Omental fat pad (tissue), 4 donors: Measurements from ENCODE around the gene TCF3. TPM values are rescaled to one million over a fixed set of nuclear protein-coding genes. Genes with fewer than 3 reads are reported as not detected.

ENCODE experiments used
- ATAC-seq: fragments of 150-250 bp; one replicate; pipeline ENCODE4 v1.9.1; 2016; ENCODE audit warnings: mild to moderate bottlenecking, moderate library complexity; ENCODE audit not compliant: low FRiP score
- DNase-seq: peaks from one replicate; pipeline ENCODE4 v3.0.0-alpha.2; 2019; ENCODE audit warnings: low spot score
- CTCF ChIP-seq, 3 donors: fragments of 450-650 bp; IDR thresholded peaks; one replicate each; pipeline ENCODE4 v1.5.1; 2016 to 2017; ENCODE audit warnings: antibody characterized with exemption in 3 of 3, mild to moderate bottlenecking in 3 of 3, moderate library complexity in 2 of 3
- small RNA-seq: library from RNA; depleted of rRNA; stranded (forward); fragments of <200 nt; gene quantifications from one replicate; pipeline ENCODE3, GENCODE V24; 2016
- total RNA-seq, 4 donors: library from RNA; depleted of rRNA; stranded (reverse); fragments of >200 nt; gene quantifications; one replicate each; pipeline ENCODE4 v1.1.0, GENCODE V29; 2016

Gene TCF3
- total RNA-seq, 4 donors from 2014 or later = 24.2 to 46.6 (median 40.4) TPM

GRCh38 chr19:1567848-1568227, 84.6 kb downstream of the TCF3 start:
- TF ChIP-seq CTCF (IDR thresholded peaks at IDR 0.05) = no peak
- ATAC-seq (peak; percentile 1), DNase-seq (no peak)

- DNase-seq = no peak
- ATAC-seq = no peak
- TF ChIP-seq CTCF (IDR thresholded peaks at IDR 0.05) = no peak
Observed at GRCh38 chr19:1567116-1567847, 85.1 kb downstream of the TCF3 start.

- TF ChIP-seq CTCF (IDR thresholded peaks at IDR 0.05) = no peak
- ATAC-seq (peak; percentile 70), DNase-seq (no peak)
Observed at GRCh38 chr19:1566392-1567115, 85.9 kb downstream of the TCF3 start.

- TF ChIP-seq CTCF (IDR thresholded peaks at IDR 0.05) = no peak
- ATAC-seq (no peak), DNase-seq (no peak)
Observed at GRCh38 chr19:1563251-1563650, 89.2 kb downstream of the TCF3 start.

- ATAC-seq = no peak
- DNase-seq = no peak
- TF ChIP-seq CTCF (IDR thresholded peaks at IDR 0.05) = no peak
Observed at GRCh38 chr19:1561236-1561842, 91.1 kb downstream of the TCF3 start.

GRCh38 chr19:1560286-1560882, 92.0 kb downstream of the TCF3 start:
- no peak for TF ChIP-seq CTCF (IDR thresholded peaks at IDR 0.05)
- no peak for ATAC-seq
- DNase-seq = no peak

Small RNA genes lying within 50 kb of the gene (small RNA-seq; reads per million reads assigned to genes)
- gene AC005943.2 = not detected
- gene RN7SL477P = not detected
- not detected for gene RNU6-1223P

Other genes starting within 250 kb of the TCF3 start
- gene DAZAP1, start 245.0 kb downstream of the TCF3 start, total RNA-seq = 10 to 100 TPM; 47.3 to 55.7 (median 51.1) TPM
- gene RPS15, start 214.2 kb downstream of the TCF3 start, total RNA-seq = 1,000 to 10,000 TPM; 2,522 to 3,708 (median 2,994) TPM
- under 1 TPM in 2 of 4 donors, not detected in 2; 0.12 to 0.19 TPM for gene APC2, start 202.5 kb downstream of the TCF3 start, total RNA-seq
- 10 to 100 TPM; 17.6 to 26.2 (median 20.6) TPM for gene C19orf25, start 173.4 kb downstream of the TCF3 start, total RNA-seq
- gene PCSK4, start 162.3 kb downstream of the TCF3 start, total RNA-seq = 1 to 10 TPM; 1.4 to 2.4 (median 2.2) TPM
- gene REEP6, start 161.4 kb downstream of the TCF3 start, total RNA-seq = 1 to 10 TPM; 1.6 to 4.5 (median 2.8) TPM
- 1 to 10 TPM in 2 of 4 donors, under 1 TPM in 2; 0.60 to 4.3 (median 0.89) TPM for gene ADAMTSL5, start 139.6 kb downstream of the TCF3 start, total RNA-seq
- not detected for gene PLK5, start 128.5 kb downstream of the TCF3 start, total RNA-seq
- 10 to 100 TPM in 1 of 4 donors, 1 to 10 TPM in 3; 3.3 to 10.2 (median 7.7) TPM for gene MEX3D, start 84.3 kb downstream of the TCF3 start, total RNA-seq
- gene MBD3, start 59.8 kb downstream of the TCF3 start, total RNA-seq = 100 to 1,000 TPM in 1 of 4 donors, 10 to 100 TPM in 3; 71.1 to 100 (median 78.3) TPM
- gene UQCR11, start 47.2 kb downstream of the TCF3 start, total RNA-seq = 10 to 100 TPM; 56.6 to 83.2 (median 64.6) TPM
- not detected for gene ONECUT3, start 100.9 kb upstream of the TCF3 start, total RNA-seq
- 1 to 10 TPM in 3 of 4 donors, under 1 TPM in 1; 0.88 to 2.4 (median 1.9) TPM for gene ATP8B3, start 159.7 kb upstream of the TCF3 start, total RNA-seq
- 10 to 100 TPM; 17.0 to 31.3 (median 19.6) TPM for gene REXO1, start 195.9 kb upstream of the TCF3 start, total RNA-seq
- gene KLF16, start 211.0 kb upstream of the TCF3 start, total RNA-seq = 10 to 100 TPM in 1 of 4 donors, 1 to 10 TPM in 3; 4.0 to 19.5 (median 6.7) TPM
- 100 to 1,000 TPM in 1 of 4 donors, 10 to 100 TPM in 3; 70.1 to 117 (median 87.8) TPM for gene ABHD17A, start 232.9 kb upstream of the TCF3 start, total RNA-seq